GM11168 (cell line): Measurements from ENCODE around the gene SZT2.
"Not testable (repeated sequence)": the region's sequence is repeated elsewhere in the genome, so short reads cannot be mapped to it uniquely, and the experiment has no call there.

Experiments used
- in situ Hi-C: fragments of 300-500 bp; cut with MboI; formaldehyde crosslinking; loops from one replicate; pipeline ENCODE4 v1.12.0; 2022; ENCODE audit warnings: low sequenced_read_pairs; ENCODE audit not compliant: unreplicated experiment

SZT2 gene

GRCh38 chr1:43382027-43382779 lies 7.5 kb upstream of the SZT2 start:
- in situ Hi-C loops: no loop called here

GRCh38 chr1:43383449-43383848 lies 6.2 kb upstream of the SZT2 start:
- in situ Hi-C loops: no loop called here

- in situ Hi-C loops: no loop called here
Measured at GRCh38 chr1:43386676-43387075, 3.0 kb upstream of the SZT2 start.

- in situ Hi-C loops: no loop called here
Measured at GRCh38 chr1:43387976-43388599, 1.6 kb upstream of the SZT2 start.

GRCh38 chr1:43388613-43389012 lies 1.1 kb upstream of the SZT2 start:
- in situ Hi-C loops: no loop called here

- in situ Hi-C loops: no loop called here
Measured at GRCh38 chr1:43392702-43393101, 3.0 kb downstream of the SZT2 start.

- in situ Hi-C loops: no loop called here
Measured at GRCh38 chr1:43395523-43395922, 5.8 kb downstream of the SZT2 start.

- in situ Hi-C loops: no loop called here
Measured at GRCh38 chr1:43396059-43396458, 6.4 kb downstream of the SZT2 start.

GRCh38 chr1:43398227-43398626 lies 8.5 kb downstream of the SZT2 start:
- in situ Hi-C loops: no loop called here

GRCh38 chr1:43400441-43400840 lies 10.7 kb downstream of the SZT2 start:
- in situ Hi-C loops: not testable (repeated sequence)

GRCh38 chr1:43402089-43402865 lies 12.6 kb downstream of the SZT2 start:
- in situ Hi-C loops: no loop called here

- in situ Hi-C loops: no loop called here
Measured at GRCh38 chr1:43404353-43404752, 14.7 kb downstream of the SZT2 start.

- in situ Hi-C loops: no loop called here
Measured at GRCh38 chr1:43405219-43405875, 15.6 kb downstream of the SZT2 start.

- in situ Hi-C loops: no loop called here
Measured at GRCh38 chr1:43405876-43406234, 16.2 kb downstream of the SZT2 start.

GRCh38 chr1:43410571-43410970 lies 20.9 kb downstream of the SZT2 start:
- in situ Hi-C loops: loop anchor here (10.0 kb wide), 1 partner anchor 176 kb away; no protein-coding TSS in a partner anchor

GRCh38 chr1:43413426-43413825 lies 23.7 kb downstream of the SZT2 start:
- in situ Hi-C loops: loop anchor here (10.0 kb wide), 1 partner anchor 179 kb away; no protein-coding TSS in a partner anchor

- in situ Hi-C loops: loop anchor here (10.0 kb wide), 1 partner anchor 180 kb away; no protein-coding TSS in a partner anchor
Measured at GRCh38 chr1:43414634-43415223, 25.0 kb downstream of the SZT2 start.

GRCh38 chr1:43415901-43416300 lies 26.2 kb downstream of the SZT2 start:
- in situ Hi-C loops: loop anchor here (10.0 kb wide), 1 partner anchor 181 kb away; no protein-coding TSS in a partner anchor

- in situ Hi-C loops: loop anchor here (10.0 kb wide), 1 partner anchor 184 kb away; no protein-coding TSS in a partner anchor
Measured at GRCh38 chr1:43418858-43419257, 29.2 kb downstream of the SZT2 start.
